Measurements from ENCODE around the gene KIAA1217. TPM values are rescaled to one million over a fixed set of nuclear protein-coding genes. Genes with fewer than 3 reads are reported as not detected.
"Not testable (repeated sequence)": the region's sequence is repeated elsewhere in the genome, so short reads cannot be mapped to it uniquely, and the experiment has no call there.

The KIAA1217 gene
- total RNA-seq, 1 donor from 2014 or later: 54.3 TPM

DNA sequence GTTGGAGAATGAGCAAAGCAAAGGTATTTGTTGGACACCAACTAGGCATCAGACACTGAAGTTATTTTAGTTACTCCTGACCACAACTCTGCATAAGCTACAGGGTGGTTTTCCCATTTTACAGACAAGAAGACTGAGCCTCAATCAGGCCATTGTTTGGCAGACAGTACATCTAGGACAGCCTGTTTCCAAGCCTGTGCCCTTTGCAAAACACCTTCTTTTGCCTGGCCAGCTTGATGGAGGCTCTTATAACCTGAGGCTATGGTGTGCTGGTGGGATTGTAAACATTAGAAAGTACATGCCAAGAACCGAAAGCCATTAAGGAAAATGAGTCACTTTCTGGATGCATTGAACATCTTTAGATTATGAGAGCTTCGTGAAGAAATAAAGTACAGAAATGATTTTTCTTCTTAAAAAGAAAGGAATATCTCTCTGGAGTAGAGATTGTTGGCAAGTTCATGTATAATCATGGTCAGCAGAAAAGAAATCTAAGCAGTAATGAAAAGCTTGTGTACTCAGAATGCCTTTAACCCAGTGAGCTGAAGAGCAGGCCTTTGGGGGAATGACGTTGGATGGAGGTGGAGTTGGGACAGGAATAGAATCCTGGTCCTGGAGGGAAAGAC, 140.6 kb downstream of the KIAA1217 start:
- Histone ChIP-seq H3K4me1 (peaks cover 16% of the 10 kb centered on the region), H3K27ac (no peak overlapping the region), H3K4me3 (no peak overlapping the region), H3K9me3 (no peaks in the 10 kb centered on the region), H3K27me3 (no peaks in the 10 kb centered on the region), H3K36me3 (no peaks in the 10 kb centered on the region)
- TF ChIP-seq, protein P1, sequence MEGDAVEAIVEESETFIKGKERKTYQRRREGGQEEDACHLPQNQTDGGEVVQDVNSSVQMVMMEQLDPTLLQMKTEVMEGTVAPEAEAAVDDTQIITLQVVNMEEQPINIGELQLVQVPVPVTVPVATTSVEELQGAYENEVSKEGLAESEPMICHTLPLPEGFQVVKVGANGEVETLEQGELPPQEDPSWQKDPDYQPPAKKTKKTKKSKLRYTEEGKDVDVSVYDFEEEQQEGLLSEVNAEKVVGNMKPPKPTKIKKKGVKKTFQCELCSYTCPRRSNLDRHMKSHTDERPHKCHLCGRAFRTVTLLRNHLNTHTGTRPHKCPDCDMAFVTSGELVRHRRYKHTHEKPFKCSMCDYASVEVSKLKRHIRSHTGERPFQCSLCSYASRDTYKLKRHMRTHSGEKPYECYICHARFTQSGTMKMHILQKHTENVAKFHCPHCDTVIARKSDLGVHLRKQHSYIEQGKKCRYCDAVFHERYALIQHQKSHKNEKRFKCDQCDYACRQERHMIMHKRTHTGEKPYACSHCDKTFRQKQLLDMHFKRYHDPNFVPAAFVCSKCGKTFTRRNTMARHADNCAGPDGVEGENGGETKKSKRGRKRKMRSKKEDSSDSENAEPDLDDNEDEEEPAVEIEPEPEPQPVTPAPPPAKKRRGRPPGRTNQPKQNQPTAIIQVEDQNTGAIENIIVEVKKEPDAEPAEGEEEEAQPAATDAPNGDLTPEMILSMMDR (IDR thresholded peaks at IDR 0.05): no peak
- no peak for TF ChIP-seq POLR2AphosphoS5 (IDR thresholded peaks at IDR 0.05; ENCODE audit: insufficient read depth in 1 of 2, low read depth in 1 of 2)
- no peak for TF ChIP-seq POLR2A (IDR thresholded peaks at IDR 0.05)
- no peak for DNase-seq (ENCODE audit: extremely low spot score in 2 of 2)
- intact Hi-C loops (cut with DNase I): no loop called here

- peaks cover 12% of the 10 kb centered on the region for H3K4me1 ChIP-seq
- no peak overlapping the region for H3K27ac ChIP-seq
- no peak for DNase-seq (ENCODE audit: extremely low spot score in 2 of 2)
- no peaks in the 10 kb centered on the region for H3K9me3 ChIP-seq
- intact Hi-C loops (cut with DNase I): no loop called here
- H3K4me3 ChIP-seq: no peak overlapping the region
- no peaks in the 10 kb centered on the region for H3K27me3 ChIP-seq
- no peaks in the 10 kb centered on the region for H3K36me3 ChIP-seq
- no peak for TF ChIP-seq POLR2AphosphoS5 (IDR thresholded peaks at IDR 0.05; ENCODE audit: insufficient read depth in 1 of 2, low read depth in 1 of 2)
- TF ChIP-seq, protein P1 (IDR thresholded peaks at IDR 0.05): no peak
- no peak for TF ChIP-seq POLR2A (IDR thresholded peaks at IDR 0.05)
These were observed 141.4 kb downstream of the KIAA1217 start for GRCh38 chr10:24350070-24350921.

DNA sequence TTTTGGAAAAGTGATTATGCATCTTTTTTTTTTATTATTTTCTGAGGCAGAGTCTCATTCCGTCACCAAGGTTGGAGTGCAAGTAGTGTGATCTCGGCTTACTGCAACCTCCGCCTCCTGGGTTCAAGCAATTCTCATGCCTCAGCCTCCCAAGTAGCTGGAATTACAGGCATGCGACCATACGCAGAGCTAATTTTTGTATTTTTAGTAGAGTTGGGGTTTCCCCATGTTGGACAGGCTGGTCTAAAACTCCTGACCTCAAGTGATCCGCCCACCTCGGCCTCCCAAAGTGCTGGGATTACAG, 141.9 kb downstream of the KIAA1217 start:
- DNase-seq (ENCODE audit: extremely low spot score in 2 of 2); H3K36me3 ChIP-seq; H3K9me3 ChIP-seq; H3K4me3 ChIP-seq; H3K27me3 ChIP-seq; intact Hi-C loops (cut with DNase I); H3K27ac ChIP-seq: not testable (repeated sequence)
- H3K4me1 ChIP-seq: peaks cover 12% of the 10 kb centered on the region

DNA sequence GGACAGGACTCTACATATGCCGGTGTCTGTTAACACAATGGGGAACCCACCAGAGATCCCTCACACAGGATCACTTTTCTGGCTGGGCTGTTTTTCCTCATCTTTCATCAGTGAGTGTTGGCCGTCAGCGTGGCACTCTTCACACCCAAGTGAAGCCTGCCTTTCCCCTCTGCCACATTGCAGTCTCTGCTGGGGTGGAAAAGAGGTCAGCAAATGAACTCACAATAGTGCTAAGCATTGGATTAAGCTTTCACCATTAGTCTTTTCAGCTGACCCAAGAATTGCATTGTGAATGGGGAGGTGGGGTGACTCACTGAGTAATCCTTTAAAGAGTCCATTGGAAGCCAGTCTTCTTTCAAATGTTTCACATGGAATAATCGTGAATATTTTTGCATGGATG, 143.0 kb downstream of the KIAA1217 start:
- Histone ChIP-seq H3K9me3 (no peaks in the 10 kb centered on the region), H3K4me3 (no peak overlapping the region), H3K36me3 (no peaks in the 10 kb centered on the region), H3K27me3 (no peaks in the 10 kb centered on the region), H3K4me1 (peaks cover 12% of the 10 kb centered on the region), H3K27ac (no peak overlapping the region)
- TF ChIP-seq POLR2AphosphoS5 (IDR thresholded peaks at IDR 0.05; ENCODE audit: insufficient read depth in 1 of 2, low read depth in 1 of 2): no peak
- no peak for TF ChIP-seq POLR2A (IDR thresholded peaks at IDR 0.05)
- TF ChIP-seq, protein P1 (IDR thresholded peaks at IDR 0.05): no peak
- DNase-seq (ENCODE audit: extremely low spot score in 2 of 2): no peak
- intact Hi-C loops (cut with DNase I): no loop called here

DNA sequence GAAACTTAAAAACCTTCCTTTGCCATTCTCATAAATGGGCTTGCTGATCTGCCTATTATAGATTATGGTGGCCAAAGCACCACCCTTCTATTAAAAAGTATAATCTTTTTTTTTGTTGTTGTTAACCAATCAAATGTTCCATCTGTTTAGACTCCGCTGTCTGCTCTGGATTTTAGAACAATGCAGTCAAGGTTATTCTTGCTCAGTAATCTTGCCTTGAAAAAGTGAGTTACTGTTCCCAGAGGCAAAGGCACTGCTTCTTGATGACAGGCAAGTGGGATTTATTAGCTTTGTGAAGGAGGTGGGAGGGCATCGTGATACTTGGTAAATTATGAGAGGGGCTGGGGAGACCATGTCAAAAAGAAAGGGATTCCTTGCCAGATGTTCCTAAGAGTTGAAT, 143.5 kb downstream of the KIAA1217 start:
- H3K4me1 ChIP-seq: peaks cover 16% of the 10 kb centered on the region
- no peak overlapping the region for H3K4me3 ChIP-seq
- H3K27ac ChIP-seq: no peak overlapping the region
- no peak for TF ChIP-seq POLR2AphosphoS5 (IDR thresholded peaks at IDR 0.05; ENCODE audit: insufficient read depth in 1 of 2, low read depth in 1 of 2)
- TF ChIP-seq, protein P1 (IDR thresholded peaks at IDR 0.05): no peak
- no peaks in the 10 kb centered on the region for H3K27me3 ChIP-seq
- intact Hi-C loops (cut with DNase I): no loop called here
- no peaks in the 10 kb centered on the region for H3K9me3 ChIP-seq
- no peaks in the 10 kb centered on the region for H3K36me3 ChIP-seq
- DNase-seq (ENCODE audit: extremely low spot score in 2 of 2): no peak
